Activated CD8-positive, alpha-beta memory T cell treated with anti-CD3 and anti-CD28 coated beads, Interleukin-2, amount 50 U/mL, for 48 hours (primary cell): ENCODE results near the gene SMG6.
"Not testable (repeated sequence)": the region's sequence is repeated elsewhere in the genome, so short reads cannot be mapped to it uniquely, and the experiment has no call there.

ENCODE experiments used
- DNase-seq: peaks from one replicate; pipeline ENCODE4 v3.0.0-alpha.2; 2020

SMG6 gene

DNA sequence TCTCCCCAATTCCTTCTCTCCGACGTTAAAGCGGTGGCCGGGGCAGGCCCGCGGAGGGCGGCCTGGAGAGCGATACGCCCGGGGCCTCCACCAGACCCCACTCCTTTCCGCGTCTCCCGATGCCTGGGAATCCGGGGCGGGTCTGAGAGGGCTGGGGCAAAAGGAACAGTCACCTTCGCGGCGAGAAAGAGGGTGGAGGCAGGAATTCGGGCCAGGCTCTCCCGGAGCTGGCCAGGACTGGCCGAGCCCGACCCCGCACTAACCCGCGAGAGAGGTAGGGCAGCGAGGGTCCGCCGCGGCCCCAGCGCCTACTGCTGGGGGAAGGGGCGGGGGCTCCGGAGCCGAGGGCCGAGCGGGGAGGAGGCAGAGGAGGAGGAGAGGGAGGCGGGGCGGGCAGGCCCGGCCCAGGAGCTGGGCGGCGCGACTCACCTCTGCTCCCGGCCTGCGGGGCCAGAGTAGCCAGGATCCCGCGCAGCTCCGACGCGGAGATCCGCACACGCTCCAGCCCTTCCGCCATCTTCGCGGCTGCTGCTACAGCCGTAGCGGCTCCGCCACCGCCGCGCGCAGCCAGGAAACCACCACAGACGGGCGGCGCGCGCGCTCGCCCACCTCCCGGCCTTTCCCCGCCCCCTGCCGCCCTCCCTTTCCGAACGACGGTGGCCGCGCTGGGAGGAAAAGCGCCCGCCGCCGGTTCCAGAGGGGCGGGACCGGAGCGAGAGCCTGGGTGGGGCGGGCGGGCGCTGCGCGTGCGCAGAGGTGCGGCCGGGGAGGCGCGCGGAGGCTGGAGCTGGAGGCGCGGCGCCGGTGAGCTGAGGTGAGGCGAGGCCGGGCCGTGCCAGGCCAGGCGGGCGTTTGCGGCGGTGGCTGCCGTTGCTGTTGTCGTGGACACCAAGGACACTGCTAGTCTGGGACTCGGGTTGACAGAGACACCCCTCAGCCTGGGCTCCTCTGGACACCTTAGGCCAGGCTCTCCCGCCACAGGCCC, at the start of gene SMG6, which contains the start of gene SRR:
TSS of gene SMG6 (minus strand) at position 582 of the 985 bp plus-strand sequence. CDS start at position 517, 65 bp downstream.
TSS of gene SRR (plus strand) at position 747 of the 985 bp plus-strand sequence. CDS start 11,611 bp downstream, outside the sequence.
- peak; percentile 96 for DNase-seq

GRCh38 chr17:2351269-2351668, 47.7 kb upstream of the SMG6 start:
- DNase-seq: no peak

GRCh38 chr17:2347805-2348685, 44.5 kb upstream of the SMG6 start:
- no peak for DNase-seq

DNA sequence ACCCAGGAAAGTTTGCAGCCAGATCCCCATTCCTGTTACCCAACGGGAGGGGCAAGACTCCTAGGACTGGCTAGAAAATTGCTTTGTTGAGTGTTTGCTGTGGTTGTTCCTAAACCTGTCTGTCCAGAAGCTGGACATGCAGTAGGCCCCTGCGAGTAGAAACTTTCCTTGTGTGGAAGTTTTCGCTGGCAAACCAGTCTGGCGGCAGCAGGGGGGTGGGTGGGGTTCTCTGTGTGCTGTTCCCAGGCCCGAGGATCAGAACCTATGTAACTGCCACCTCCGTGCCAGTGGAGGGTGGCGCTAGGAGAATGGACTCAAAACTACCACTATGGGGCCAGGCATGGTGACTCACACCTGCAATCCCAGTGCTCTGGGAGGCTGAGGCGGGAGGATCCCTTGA, 42.9 kb upstream of the SMG6 start:
- DNase-seq: no peak

DNA sequence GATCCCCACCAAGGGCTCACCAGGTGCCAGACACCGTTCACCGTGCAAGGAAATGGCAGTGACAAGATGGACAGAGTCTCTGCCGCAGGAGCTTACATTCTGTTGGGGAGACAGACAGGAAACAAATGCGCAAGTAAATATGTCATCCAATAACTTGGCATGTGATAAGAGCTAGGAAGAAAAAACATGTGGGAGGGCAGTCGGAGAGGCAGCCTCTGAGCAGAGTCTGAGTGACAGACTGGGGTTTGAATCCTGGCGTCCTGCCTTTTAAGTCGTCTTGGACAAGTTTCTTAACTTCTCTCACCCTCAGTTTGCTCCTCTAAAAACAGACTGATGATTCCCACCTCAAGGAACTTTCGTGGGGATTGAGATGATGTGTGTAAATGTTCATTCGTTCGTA, 40.9 kb upstream of the SMG6 start:
- no peak for DNase-seq

DNA sequence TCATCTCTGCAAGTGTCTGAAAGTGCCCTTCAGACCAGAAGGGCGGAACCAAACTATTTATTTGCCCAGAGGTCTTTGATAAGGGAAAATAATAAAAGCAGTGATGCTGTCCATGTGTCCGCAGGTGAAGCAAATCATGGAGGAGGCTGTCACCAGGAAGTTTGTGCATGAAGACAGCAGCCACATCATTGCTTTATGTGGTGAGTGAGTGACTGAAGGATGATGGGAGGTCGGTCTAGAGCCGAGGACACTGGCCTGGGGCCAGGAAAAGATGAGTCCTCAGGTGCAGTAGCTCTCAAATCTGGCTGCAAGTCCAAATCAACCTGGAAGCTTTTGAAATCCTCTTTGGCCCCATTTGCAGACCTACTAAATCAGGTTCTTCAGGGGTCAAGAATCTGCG, 39.8 kb upstream of the SMG6 start:
- peak; percentile 75 for DNase-seq

- no peak for DNase-seq
Observed at GRCh38 chr17:2338315-2338657, 34.7 kb upstream of the SMG6 start.

DNA sequence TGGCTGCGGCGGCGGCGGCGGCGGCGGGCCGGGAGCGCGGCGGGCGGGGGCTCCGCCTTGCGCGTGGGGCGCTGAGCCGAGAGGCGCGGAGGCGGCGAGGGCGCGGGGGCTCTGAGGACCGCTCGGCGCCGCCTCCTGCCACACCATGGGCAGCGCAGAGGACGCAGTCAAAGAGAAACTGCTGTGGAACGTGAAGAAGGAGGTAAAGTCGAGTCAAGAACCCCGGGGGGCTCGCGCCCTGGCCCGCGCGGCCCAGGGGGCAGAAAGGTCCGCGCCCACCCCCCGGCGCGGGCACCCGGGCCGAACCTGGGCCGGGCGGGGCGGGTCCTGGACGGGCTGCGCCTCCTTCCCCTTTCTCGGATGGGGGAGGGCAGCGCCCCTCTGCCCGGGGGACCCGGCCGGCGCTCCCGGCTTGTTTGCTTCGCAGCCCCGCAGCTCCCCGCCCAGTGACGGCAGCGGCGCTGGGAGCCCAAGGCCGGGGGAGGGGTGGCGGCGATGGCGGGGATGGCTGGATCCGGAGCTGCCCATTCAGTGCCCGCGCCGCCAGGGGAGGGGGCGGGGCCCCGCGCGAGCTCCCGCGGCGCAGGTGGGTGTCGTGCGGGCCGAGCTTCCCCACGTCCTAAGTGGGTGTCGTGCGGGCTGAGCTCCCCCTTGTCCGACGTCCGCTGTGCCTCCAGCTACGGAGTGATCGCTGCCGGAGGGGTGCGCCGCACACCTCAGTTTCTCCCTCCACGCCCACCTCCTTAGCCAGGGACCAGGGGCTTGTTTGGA, 34.1 kb upstream of the SMG6 start:
- DNase-seq: peak; percentile 78

GRCh38 chr17:2336852-2337543, 33.4 kb upstream of the SMG6 start, which contains the start of gene SGSM2:
Gene SGSM2, plus strand, starts transcription at chr17:2337501. Its CDS starts 188 bp downstream, at chr17:2337689.
- DNase-seq: peak; percentile 82

DNA sequence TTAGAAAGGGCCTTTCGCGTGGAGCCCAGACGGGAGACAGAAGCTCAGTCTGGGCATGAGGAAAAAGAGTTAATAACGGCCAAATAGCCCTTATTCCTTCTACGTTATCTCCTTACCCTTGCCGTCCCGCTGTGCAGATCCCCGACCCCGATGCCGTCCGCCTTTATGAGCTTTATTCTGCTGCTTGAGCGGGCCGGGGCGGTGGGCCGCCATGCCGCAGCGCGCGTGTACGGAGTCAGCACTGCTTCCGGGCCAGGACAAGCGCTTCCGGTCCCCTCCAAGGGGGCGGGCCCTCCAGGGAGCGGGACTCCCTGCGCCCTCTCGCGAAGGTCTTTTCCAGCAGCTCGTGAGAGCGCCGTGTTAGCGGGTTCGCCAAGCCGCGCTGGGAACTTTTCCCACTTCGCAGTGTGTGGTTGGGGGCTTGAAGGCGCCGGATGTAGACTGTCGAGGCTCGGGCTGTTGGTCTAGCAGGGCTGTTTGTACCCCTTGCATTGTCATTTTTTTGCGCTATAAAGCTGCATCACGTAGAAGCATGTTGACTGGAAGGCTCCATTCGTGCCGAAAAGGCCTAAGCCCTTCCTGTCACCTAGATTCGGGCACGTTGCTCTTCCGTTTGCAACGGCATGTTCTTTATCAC, 32.7 kb upstream of the SMG6 start, which contains the start of gene TSR1:
TSS of gene TSR1 (minus strand) at position 243 of the 637 bp plus-strand sequence. CDS start at position 213, 30 bp downstream.
- peak; percentile 92 for DNase-seq

GRCh38 chr17:2335726-2336214, 32.2 kb upstream of the SMG6 start:
- no peak for DNase-seq

DNA sequence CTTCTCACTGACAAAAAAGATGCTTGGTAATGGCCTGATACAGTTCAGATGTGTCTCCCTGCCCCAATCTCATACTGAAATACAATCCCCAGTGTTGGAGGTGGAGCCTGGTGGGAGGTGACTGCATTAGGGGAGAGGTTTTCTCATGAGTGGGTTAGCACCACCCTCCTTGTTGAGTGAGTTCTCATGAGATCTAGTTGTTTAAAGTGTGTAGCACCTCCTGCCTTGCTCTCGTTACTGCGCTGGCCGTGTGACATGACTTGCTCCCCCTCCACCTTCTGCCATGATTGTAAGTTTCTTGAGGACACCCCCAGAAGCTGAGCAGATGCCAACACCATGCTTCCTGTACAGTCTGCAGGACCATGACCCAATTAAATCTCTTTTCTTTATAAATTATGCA, 27.7 kb upstream of the SMG6 start:
- no peak for DNase-seq

- no peak for DNase-seq
Observed at GRCh38 chr17:2323629-2324314, 20.2 kb upstream of the SMG6 start.

DNA sequence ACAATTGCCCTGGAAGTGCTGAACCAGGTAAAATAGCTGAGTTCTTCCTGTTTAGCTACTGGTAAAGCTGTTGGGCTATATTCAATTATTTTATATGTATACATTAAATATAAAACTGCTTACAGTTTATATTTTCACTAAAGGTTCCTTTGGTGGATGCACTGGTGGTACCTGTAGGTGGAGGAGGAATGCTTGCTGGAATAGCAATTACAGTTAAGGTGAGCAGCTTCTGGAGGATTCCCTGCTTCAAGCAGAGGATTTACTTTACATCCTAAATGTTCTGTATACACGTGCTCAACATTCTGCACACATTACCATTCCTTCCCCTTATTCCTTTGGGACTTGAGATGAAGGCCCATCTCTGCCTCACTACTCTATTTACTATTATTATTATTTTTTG, 17.8 kb upstream of the SMG6 start:
- DNase-seq: no peak

DNA sequence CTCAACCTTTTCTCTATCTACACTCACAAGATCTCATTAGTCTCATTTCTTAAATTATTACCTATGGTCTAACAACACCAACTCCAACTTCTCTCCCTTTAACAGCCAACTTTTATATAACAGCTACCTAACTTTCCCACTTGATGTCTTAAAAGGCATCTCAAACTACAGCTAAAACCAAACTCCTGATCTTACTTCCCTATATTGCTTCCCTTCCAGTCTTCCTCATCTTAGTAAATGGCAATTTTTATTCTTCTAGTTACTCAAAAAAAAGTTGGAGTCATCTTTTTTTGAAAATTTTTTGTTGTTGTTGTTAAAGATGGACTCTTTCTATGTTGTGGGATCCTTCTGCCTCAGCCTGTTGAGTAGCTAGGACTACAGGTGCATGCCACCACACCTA, 15.5 kb upstream of the SMG6 start:
- no peak for DNase-seq

DNA sequence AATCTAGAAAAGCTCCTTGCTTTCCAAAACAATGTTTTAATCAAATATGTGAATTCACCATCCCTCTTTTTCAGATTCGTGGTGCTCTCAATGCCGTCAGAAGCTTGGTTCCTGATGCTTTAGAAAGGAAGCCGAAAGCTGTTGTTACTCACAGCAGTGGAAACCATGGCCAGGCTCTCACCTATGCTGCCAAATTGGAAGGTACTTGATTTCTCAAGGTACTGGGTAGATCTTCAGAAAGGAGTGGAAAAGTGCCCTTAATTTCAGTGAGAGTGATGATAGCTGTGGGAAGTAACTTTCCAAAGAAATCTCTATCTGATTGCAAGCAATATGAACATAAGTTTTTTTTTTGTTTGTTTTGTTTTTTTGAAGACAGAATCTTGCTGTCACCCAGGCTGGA, 14.2 kb upstream of the SMG6 start:
- DNase-seq: no peak

- not testable (repeated sequence) for DNase-seq
Observed at GRCh38 chr17:2316916-2317205, 13.3 kb upstream of the SMG6 start.

DNA sequence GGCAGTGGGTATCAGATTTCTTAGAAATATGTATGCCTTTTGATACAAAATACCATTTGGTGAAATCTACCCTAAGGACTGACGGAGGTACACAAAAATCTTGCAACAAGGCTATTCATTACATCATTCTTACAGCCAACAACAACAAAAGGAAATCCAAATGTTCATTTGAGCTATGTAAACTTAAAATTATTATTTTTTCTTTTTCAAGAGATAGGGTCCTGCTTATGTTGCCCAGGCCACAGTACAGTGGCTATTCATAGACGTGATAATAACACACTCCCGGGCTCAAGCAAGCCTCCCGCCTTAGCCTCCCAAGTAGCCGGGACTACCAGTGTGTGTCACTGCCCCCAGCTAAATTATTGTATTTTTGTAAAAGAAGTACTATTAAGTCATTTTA, 9.2 kb upstream of the SMG6 start:
- no peak for DNase-seq

- no peak for DNase-seq
Observed at GRCh38 chr17:2309338-2310154, 6.0 kb upstream of the SMG6 start.

- DNase-seq: no peak
Observed at GRCh38 chr17:2304931-2305330, 1.3 kb upstream of the SMG6 start.
